Neural cell (in vitro differentiated cells): ENCODE measurements around the gene LRIF1. TPM values are rescaled to one million over a fixed set of nuclear protein-coding genes. Genes with fewer than 3 reads are reported as not detected.

Source experiments
- H2AFZ ChIP-seq: fragments of 200-600, 300-800 bp; sonication (generic), shearing (Covaris generic); 2 replicates; pipeline ENCODE4 v1.6.0; 2014; ENCODE audit warnings: low read depth, mild to moderate bottlenecking, antibody characterized with exemption, low read length, moderate library complexity
- H3F3A ChIP-seq: fragments of 200-600 bp; shearing (Covaris generic); 2 replicates; pipeline ENCODE4 v1.6.1; 2016; ENCODE audit warnings: mild to moderate bottlenecking, moderate library complexity, mixed read lengths, antibody characterized with exemption, low read length; ENCODE audit not compliant: insufficient read depth, poor library complexity, severe bottlenecking
- H3K27ac ChIP-seq: fragments of 200-600, 300-800 bp; sonication (generic), shearing (Covaris generic); 2 replicates; pipeline ENCODE4 v1.5.1; 2014; ENCODE audit warnings: mild to moderate bottlenecking, low read length, moderate library complexity
- H3K27me3 ChIP-seq: fragments of 300-800, 200-600 bp; sonication (generic), shearing (Covaris generic); 2 replicates; pipeline ENCODE4 v1.6.0; 2014; ENCODE audit warnings: mild to moderate bottlenecking, low read depth, low read length, moderate library complexity; ENCODE audit not compliant: insufficient read depth
- H3K36me3 ChIP-seq: fragments of 300-800, 200-600 bp; sonication (generic), shearing (Covaris generic); 2 replicates; pipeline ENCODE4 v1.5.1; 2014; ENCODE audit warnings: mild to moderate bottlenecking, antibody characterized with exemption, low read length, moderate library complexity; ENCODE audit not compliant: insufficient read depth
- H3K4me2 ChIP-seq: fragments of 300-800, 200-600 bp; sonication (generic), shearing (Covaris generic); 2 replicates; pipeline ENCODE4 v1.6.0; 2014; ENCODE audit warnings: mild to moderate bottlenecking, low read length
- H3K4me3 ChIP-seq: fragments of 300-800, 200-600 bp; sonication (generic), shearing (Covaris generic); 2 replicates; pipeline ENCODE4 v1.5.1; 2014; ENCODE audit warnings: mild to moderate bottlenecking, low read length, moderate library complexity
- H3K79me2 ChIP-seq: fragments of 200-600 bp; shearing (Covaris generic); replicated peaks from 2 replicates; pipeline ENCODE4 v1.6.0; 2014; ENCODE audit warnings: mild to moderate bottlenecking, low read length, moderate library complexity; ENCODE audit not compliant: insufficient read depth
- H3K9ac ChIP-seq: fragments of 300-800, 200-600 bp; sonication (generic), shearing (Covaris generic); 2 replicates; pipeline ENCODE4 v1.6.1; 2016; ENCODE audit warnings: mild to moderate bottlenecking, low read length, mixed read lengths
- H3K9me2 ChIP-seq: fragments of 200-600 bp; shearing (Covaris generic); 2 replicates; pipeline ENCODE4 v1.6.1; 2016; ENCODE audit warnings: mild to moderate bottlenecking, low read length, mixed read lengths; ENCODE audit not compliant: insufficient read depth
- H3K9me3 ChIP-seq: fragments of 200-600, 300-800 bp; sonication (generic), shearing (Covaris generic); 2 replicates; pipeline ENCODE4 v1.6.1; 2016; ENCODE audit warnings: mild to moderate bottlenecking, mixed run types, low read length, moderate library complexity, mixed read lengths
- H4K20me1 ChIP-seq: fragments of 200-600 bp; shearing (Covaris generic); 2 replicates; pipeline ENCODE4 v1.6.1; 2016; ENCODE audit warnings: mild to moderate bottlenecking, mixed run types; ENCODE audit not compliant: insufficient read depth
- CTCF ChIP-seq: fragments of 450-650 bp; IDR thresholded peaks from 2 replicates; pipeline ENCODE4 v1.5.1; 2014; ENCODE audit warnings: antibody characterized with exemption, mild to moderate bottlenecking, moderate library complexity; ENCODE audit not compliant: poor library complexity, severe bottlenecking
- EP300 ChIP-seq: fragments of 450-650 bp; conservative IDR thresholded peaks from 2 replicates; pipeline ENCODE4 v1.6.1; 2014; ENCODE audit warnings: antibody characterized with exemption, mild to moderate bottlenecking, moderate library complexity; ENCODE audit not compliant: poor library complexity, severe bottlenecking
- EZH2 ChIP-seq: fragments of 200-600, 300-800 bp; shearing (Covaris generic), sonication (generic); IDR thresholded peaks from 2 replicates; pipeline ENCODE4 v1.6.1; 2014; ENCODE audit warnings: antibody characterized with exemption, low read length, borderline replicate concordance, mild to moderate bottlenecking; ENCODE audit not compliant: insufficient read depth, poor library complexity, severe bottlenecking
- MXI1 ChIP-seq: fragments of 450-650 bp; conservative IDR thresholded peaks from 2 replicates; pipeline ENCODE4 v1.6.1; 2014; ENCODE audit warnings: antibody characterized with exemption, mild to moderate bottlenecking; ENCODE audit not compliant: poor library complexity, severe bottlenecking
- POLR2AphosphoS5 ChIP-seq: IDR thresholded peaks from 2 replicates; pipeline ENCODE4 v1.6.1; 2012
- RAD21 ChIP-seq: fragments of 450-650 bp; conservative IDR thresholded peaks from 2 replicates; pipeline ENCODE4 v1.6.1; 2014; ENCODE audit warnings: antibody characterized with exemption, mild to moderate bottlenecking, moderate library complexity
- SMC3 ChIP-seq: fragments of 450-650 bp; conservative IDR thresholded peaks from 2 replicates; pipeline ENCODE4 v1.6.1; 2014; ENCODE audit warnings: antibody characterized with exemption, mild to moderate bottlenecking, moderate library complexity; ENCODE audit not compliant: poor library complexity
- TAF1 ChIP-seq: IDR thresholded peaks from 2 replicates; pipeline ENCODE4 v1.6.1; 2012; ENCODE audit warnings: low read depth
- polyA plus RNA-seq: library from polyadenylated mRNA; depleted of rRNA; stranded (reverse); fragments of >200 nt; gene quantifications from 2 replicates; pipeline ENCODE4 v1.2.3, GENCODE V29; 2014
- TF ChIP-seq, protein P1 (sequence below): IDR thresholded peaks from 2 replicates; pipeline ENCODE4 v1.6.1; 2012; ENCODE audit warnings: borderline replicate concordance

The LRIF1 gene
- polyA plus RNA-seq, 1 donor from 2014 or later: 26.8 TPM

DNA sequence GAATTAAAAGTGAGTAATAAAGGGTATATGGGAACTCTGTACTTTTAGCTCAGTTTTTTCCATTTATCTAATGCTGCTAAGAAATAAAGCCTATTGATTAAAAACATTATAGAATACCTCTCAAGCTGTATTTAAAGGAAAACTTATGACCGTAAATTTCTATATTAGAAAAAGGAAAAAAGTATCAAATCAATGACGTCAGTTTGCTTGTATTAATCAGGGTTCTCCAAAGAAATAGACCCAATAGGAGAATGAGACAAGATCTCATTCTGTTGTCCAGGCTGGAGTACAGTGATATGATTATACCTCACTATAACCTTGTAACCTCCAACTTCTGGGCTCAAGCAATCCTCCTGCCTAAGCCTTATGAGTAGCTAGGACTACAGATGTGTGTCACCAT lies 15.4 kb upstream of the LRIF1 start:
- no peak overlapping the region for H3K4me2 ChIP-seq
- no peak overlapping the region for H3K4me3 ChIP-seq
- H2AFZ ChIP-seq: no peak overlapping the region
- H3K79me2 ChIP-seq: no peaks in the 10 kb centered on the region
- H3K27ac ChIP-seq: no peak overlapping the region
- TF ChIP-seq SMC3: no peak
- TF ChIP-seq EZH2: no peak
- no peak for TF ChIP-seq TAF1
- TF ChIP-seq POLR2AphosphoS5: no peak
- TF ChIP-seq, protein P1, sequence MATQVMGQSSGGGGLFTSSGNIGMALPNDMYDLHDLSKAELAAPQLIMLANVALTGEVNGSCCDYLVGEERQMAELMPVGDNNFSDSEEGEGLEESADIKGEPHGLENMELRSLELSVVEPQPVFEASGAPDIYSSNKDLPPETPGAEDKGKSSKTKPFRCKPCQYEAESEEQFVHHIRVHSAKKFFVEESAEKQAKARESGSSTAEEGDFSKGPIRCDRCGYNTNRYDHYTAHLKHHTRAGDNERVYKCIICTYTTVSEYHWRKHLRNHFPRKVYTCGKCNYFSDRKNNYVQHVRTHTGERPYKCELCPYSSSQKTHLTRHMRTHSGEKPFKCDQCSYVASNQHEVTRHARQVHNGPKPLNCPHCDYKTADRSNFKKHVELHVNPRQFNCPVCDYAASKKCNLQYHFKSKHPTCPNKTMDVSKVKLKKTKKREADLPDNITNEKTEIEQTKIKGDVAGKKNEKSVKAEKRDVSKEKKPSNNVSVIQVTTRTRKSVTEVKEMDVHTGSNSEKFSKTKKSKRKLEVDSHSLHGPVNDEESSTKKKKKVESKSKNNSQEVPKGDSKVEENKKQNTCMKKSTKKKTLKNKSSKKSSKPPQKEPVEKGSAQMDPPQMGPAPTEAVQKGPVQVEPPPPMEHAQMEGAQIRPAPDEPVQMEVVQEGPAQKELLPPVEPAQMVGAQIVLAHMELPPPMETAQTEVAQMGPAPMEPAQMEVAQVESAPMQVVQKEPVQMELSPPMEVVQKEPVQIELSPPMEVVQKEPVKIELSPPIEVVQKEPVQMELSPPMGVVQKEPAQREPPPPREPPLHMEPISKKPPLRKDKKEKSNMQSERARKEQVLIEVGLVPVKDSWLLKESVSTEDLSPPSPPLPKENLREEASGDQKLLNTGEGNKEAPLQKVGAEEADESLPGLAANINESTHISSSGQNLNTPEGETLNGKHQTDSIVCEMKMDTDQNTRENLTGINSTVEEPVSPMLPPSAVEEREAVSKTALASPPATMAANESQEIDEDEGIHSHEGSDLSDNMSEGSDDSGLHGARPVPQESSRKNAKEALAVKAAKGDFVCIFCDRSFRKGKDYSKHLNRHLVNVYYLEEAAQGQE: no peak
- TF ChIP-seq RAD21: no peak
- no peak for TF ChIP-seq MXI1
- no peak for TF ChIP-seq CTCF
- no peak for TF ChIP-seq EP300
- no peaks in the 10 kb centered on the region for H3K9me3 ChIP-seq
- no peaks in the 10 kb centered on the region for H3K36me3 ChIP-seq
- no peaks in the 10 kb centered on the region for H4K20me1 ChIP-seq
- H3K9ac ChIP-seq: no peak overlapping the region
- H3F3A ChIP-seq: no peaks in the 10 kb centered on the region
- no peaks in the 10 kb centered on the region for H3K27me3 ChIP-seq
- no peaks in the 10 kb centered on the region for H3K9me2 ChIP-seq

GRCh38 chr1:110976089-110976488 lies 12.4 kb upstream of the LRIF1 start:
- Histone ChIP-seq H3K27me3 (no peaks in the 10 kb centered on the region), H3K4me3 (no peak overlapping the region), H3F3A (no peaks in the 10 kb centered on the region), H4K20me1 (no peaks in the 10 kb centered on the region), H3K4me2 (no peak overlapping the region), H3K9ac (no peak overlapping the region), H3K9me2 (no peaks in the 10 kb centered on the region), H3K27ac (no peak overlapping the region), H3K36me3 (no peaks in the 10 kb centered on the region), H2AFZ (no peak overlapping the region), H3K79me2 (no peaks in the 10 kb centered on the region), H3K9me3 (no peaks in the 10 kb centered on the region)
- TF ChIP-seq CTCF (no peak), EZH2 (no peak), EP300 (no peak), SMC3 (no peak), POLR2AphosphoS5 (no peak), MXI1 (no peak), RAD21 (no peak), TAF1 (no peak)
- TF ChIP-seq, protein P1: no peak
